D341Med (cell line): ENCODE results near the gene MUS81.
"Not testable (repeated sequence)": the region's sequence is repeated elsewhere in the genome, so short reads cannot be mapped to it uniquely, and the experiment has no call there.

Experiments used
- DNase-seq: peaks from one replicate; pipeline ENCODE4 v3.0.0; 2012; ENCODE audit warnings: low spot score

Gene MUS81

GRCh38 chr11:65847746-65848145 is 12.5 kb upstream of the MUS81 start:
- DNase-seq: no peak

- DNase-seq: not testable (repeated sequence)
These were observed 11.5 kb upstream of the MUS81 start for GRCh38 chr11:65848693-65849092.

GRCh38 chr11:65849366-65849765 is 10.9 kb upstream of the MUS81 start:
- DNase-seq: no peak

GRCh38 chr11:65849771-65850216 is 10.4 kb upstream of the MUS81 start:
- no peak for DNase-seq

- DNase-seq: no peak
These were observed 9.8 kb upstream of the MUS81 start for GRCh38 chr11:65850217-65851082.

GRCh38 chr11:65851083-65851579 is 9.1 kb upstream of the MUS81 start:
- no peak for DNase-seq

GRCh38 chr11:65851811-65852507 is 8.3 kb upstream of the MUS81 start:
- no peak for DNase-seq

- DNase-seq: no peak
These were observed 7.6 kb upstream of the MUS81 start for GRCh38 chr11:65852508-65853245.

- DNase-seq: no peak
These were observed 6.8 kb upstream of the MUS81 start for GRCh38 chr11:65853246-65853979.

- no peak for DNase-seq
These were observed 6.1 kb upstream of the MUS81 start for GRCh38 chr11:65854161-65854592.

- no peak for DNase-seq
These were observed 5.1 kb upstream of the MUS81 start for GRCh38 chr11:65854852-65855837.

GRCh38 chr11:65855927-65856363 is 4.3 kb upstream of the MUS81 start:
- no peak for DNase-seq

GRCh38 chr11:65856689-65857499 is 3.3 kb upstream of the MUS81 start:
- peak; percentile 71 for DNase-seq

GRCh38 chr11:65857500-65857852 is 2.8 kb upstream of the MUS81 start:
- no peak for DNase-seq

GRCh38 chr11:65857853-65858680 is 2.2 kb upstream of the MUS81 start, which contains the start of gene CFL1:
Gene CFL1 (minus strand): TSS chr11:65858180. CDS start chr11:65858099, 81 bp downstream.
- peak; percentile 88 for DNase-seq

GRCh38 chr11:65858681-65859087 is 1.5 kb upstream of the MUS81 start:
- no peak for DNase-seq

- DNase-seq: peak; percentile 91
These were observed 980 bp upstream of the MUS81 start for GRCh38 chr11:65859095-65859811.

- no peak for DNase-seq
These were observed 388 bp upstream of the MUS81 start for GRCh38 chr11:65859812-65860277.
